ENCODE results near the gene PNPLA1. TPM values are rescaled to one million over a fixed set of nuclear protein-coding genes. Genes with fewer than 3 reads are reported as not detected.

PNPLA1 gene
- total RNA-seq, 1 experiment from 2014 or later = 0.29 TPM

DNA sequence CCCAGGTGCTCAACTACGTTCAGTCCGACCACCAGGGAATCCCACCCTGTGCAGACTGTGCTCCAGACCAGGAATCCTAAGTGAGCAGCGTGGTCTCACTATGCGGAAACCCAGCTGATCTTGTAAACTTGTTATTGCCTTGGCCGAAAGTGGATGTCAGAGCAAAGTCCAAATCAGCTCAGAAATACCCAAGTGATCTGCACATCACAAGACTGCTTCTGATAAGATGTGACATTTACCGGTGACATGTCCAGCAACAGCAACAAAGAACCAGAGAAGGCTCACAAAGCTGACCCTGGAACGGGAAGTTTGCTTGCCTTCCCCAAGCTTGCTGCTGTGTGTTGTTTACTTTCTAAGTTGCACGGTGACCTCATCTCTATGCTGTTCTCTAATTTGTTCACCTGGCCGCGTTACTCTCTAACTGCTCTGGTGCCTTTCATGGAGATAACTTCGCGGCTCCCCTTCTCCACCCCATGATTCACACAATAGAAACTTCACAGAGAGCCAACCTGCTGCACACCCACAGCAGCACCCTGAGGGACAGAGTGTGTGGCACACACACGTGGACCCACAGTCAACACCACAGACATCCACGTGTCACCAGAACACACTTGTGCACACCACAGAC is 65.1 kb downstream of the PNPLA1 start:
- DNase-seq (peak; percentile 30), ATAC-seq (peak; percentile 55)
- no peaks in the 10 kb centered on the region for H3F3A ChIP-seq (ENCODE audit: low read length, unreplicated experiment)
- H3K4me3 ChIP-seq (ENCODE audit: low read length) = peak overlapping the region; percentile 14; the same call in 1 of the 2 replicates
- H3K27ac ChIP-seq (ENCODE audit: low read length) = no peak overlapping the region
- H3K9ac ChIP-seq (ENCODE audit: low read length) = no peak overlapping the region
- ChIA-PET CTCF (no interaction called here), POLR2A (ENCODE audit: unreplicated experiment) (no interaction called here)
- H3K9me3 ChIP-seq (ENCODE audit: low read length) = no peaks in the 10 kb centered on the region
- H3K79me2 ChIP-seq (ENCODE audit: low read length) = no peaks in the 10 kb centered on the region
- H3K4me1 ChIP-seq (ENCODE audit: insufficient read depth, low read length) = peaks cover 11% of the 10 kb centered on the region; the same call in 1 of the 2 replicates
- BruUV-seq (replicated peaks) = no TSS peak
- intact Hi-C loops (cut with micrococcal nuclease) = no loop called here
- peak overlapping the region; percentile 82 for H2AFZ ChIP-seq (ENCODE audit: low read length)
- no peaks in the 10 kb centered on the region for H3K36me3 ChIP-seq (ENCODE audit: low read depth, low read length)
- H4K20me1 ChIP-seq (ENCODE audit: low read length) = no peaks in the 10 kb centered on the region
- no peak for TF ChIP-seq EZH2phosphoT487 (IDR thresholded peaks at IDR 0.05; ENCODE audit: borderline replicate concordance, low read length)
- no peak for TF ChIP-seq EZH2 (IDR thresholded peaks at IDR 0.05; ENCODE audit: low read length, unreplicated experiment)
- no peak for TF ChIP-seq CTCF (conservative IDR thresholded peaks at IDR 0.05; ENCODE audit: low read depth, low read length)
- no peaks in the 10 kb centered on the region for H3K9me2 ChIP-seq (replicated peaks; ENCODE audit: low read length)
- 0 out of 2 replicates have a peak, but pooled peaks cover 2% of the 10 kb centered on the region for H3K27me3 ChIP-seq (ENCODE audit: low read length)
- peak overlapping the region; percentile 65 for H3K4me2 ChIP-seq (ENCODE audit: low read length)

DNA sequence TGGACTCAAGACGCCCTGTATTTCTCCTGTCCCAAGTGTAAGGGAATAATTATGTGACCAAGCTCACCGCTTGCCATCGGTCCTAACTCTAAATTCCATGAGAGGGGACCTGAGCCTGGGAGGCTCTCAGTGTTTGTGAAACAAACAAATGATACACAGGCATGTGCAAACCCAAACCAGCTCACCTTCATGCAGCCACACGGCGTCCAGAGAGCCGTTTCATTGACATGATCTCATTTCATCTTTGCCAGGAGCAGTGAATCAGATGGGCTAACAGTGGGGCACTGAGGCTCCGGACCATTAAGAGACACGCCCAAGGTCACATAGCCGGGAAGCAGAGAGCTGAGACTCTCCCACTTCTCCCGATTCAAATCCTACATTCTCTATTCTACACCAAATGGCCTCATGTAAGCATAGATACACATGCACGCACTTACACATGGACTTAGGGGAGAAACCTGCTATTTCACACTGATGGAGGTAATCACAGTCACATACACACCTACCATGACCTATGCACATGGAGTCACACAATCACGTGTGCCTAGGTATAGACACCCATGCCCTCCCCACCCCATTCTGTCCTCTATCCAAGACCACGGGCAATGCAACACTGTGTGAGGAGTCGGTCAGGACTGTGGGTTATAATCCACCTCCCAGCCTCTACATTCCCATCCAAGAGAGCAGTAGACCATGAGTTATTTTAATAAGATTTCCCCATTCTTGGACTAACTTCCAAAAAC is 65.8 kb downstream of the PNPLA1 start:
- ATAC-seq (no peak), DNase-seq (no peak)
- H3K4me1 ChIP-seq (ENCODE audit: insufficient read depth, low read length) = peaks cover 15% of the 10 kb centered on the region
- peak overlapping the region; percentile 14; the same call in 1 of the 2 replicates for H3K4me3 ChIP-seq (ENCODE audit: low read length)
- POLR2A ChIA-PET (ENCODE audit: unreplicated experiment) = no interaction called here
- intact Hi-C loops (cut with micrococcal nuclease) = no loop called here
- no peaks in the 10 kb centered on the region for H3K36me3 ChIP-seq (ENCODE audit: low read depth, low read length)
- no peak for TF ChIP-seq EZH2 (IDR thresholded peaks at IDR 0.05; ENCODE audit: low read length, unreplicated experiment)
- no peak for TF ChIP-seq EZH2phosphoT487 (IDR thresholded peaks at IDR 0.05; ENCODE audit: borderline replicate concordance, low read length)
- no peak for TF ChIP-seq CTCF (conservative IDR thresholded peaks at IDR 0.05; ENCODE audit: low read depth, low read length)
- no peaks in the 10 kb centered on the region for H4K20me1 ChIP-seq (ENCODE audit: low read length)
- no peaks in the 10 kb centered on the region for H3F3A ChIP-seq (ENCODE audit: low read length, unreplicated experiment)
- H3K79me2 ChIP-seq (ENCODE audit: low read length) = no peaks in the 10 kb centered on the region
- peak overlapping the region; percentile 65 for H3K4me2 ChIP-seq (ENCODE audit: low read length)
- H3K9ac ChIP-seq (ENCODE audit: low read length) = no peak overlapping the region
- peak overlapping the region; percentile 82 for H2AFZ ChIP-seq (ENCODE audit: low read length)
- no TSS peak for BruUV-seq (replicated peaks)
- H3K9me2 ChIP-seq (replicated peaks; ENCODE audit: low read length) = no peaks in the 10 kb centered on the region
- CTCF ChIA-PET = no interaction called here
- no peak overlapping the region for H3K27ac ChIP-seq (ENCODE audit: low read length)
- H3K9me3 ChIP-seq (ENCODE audit: low read length) = no peaks in the 10 kb centered on the region
- H3K27me3 ChIP-seq (ENCODE audit: low read length) = 0 out of 2 replicates have a peak, but pooled peaks cover 7% of the 10 kb centered on the region
